ENCODE results near the gene RASSF1. TPM values are rescaled to one million over a fixed set of nuclear protein-coding genes. Genes with fewer than 3 reads are reported as not detected.

RASSF1 gene
- total RNA-seq, 1 donor from 2014 or later, result 26.5 TPM

- Mint-ChIP-seq H3K4me1 (ENCODE audit: low read depth, unreplicated experiment) (peaks cover 21% of the 10 kb centered on the region), H3K36me3 (ENCODE audit: low read depth, unreplicated experiment) (peaks cover 12% of the 10 kb centered on the region), H3K9me3 (ENCODE audit: unreplicated experiment) (no peaks in the 10 kb centered on the region), H3K27ac (ENCODE audit: unreplicated experiment) (peak overlapping the region; percentile 12), H3K4me3 (ENCODE audit: unreplicated experiment) (peak overlapping the region; percentile 45), H3K27me3 (ENCODE audit: low read depth, unreplicated experiment) (no peaks in the 10 kb centered on the region)
- Histone ChIP-seq H4K20me1 (ENCODE audit: insufficient read depth, low read length) (peaks cover 30% of the 10 kb centered on the region), H3K36me3 (ENCODE audit: insufficient read depth, low read length) (peaks cover 13% of the 10 kb centered on the region), H3K4me3 (ENCODE audit: insufficient read depth, low read depth, low read length) (no peak overlapping the region), H3K9me3 (ENCODE audit: insufficient read depth, low read depth, low read length) (no peaks in the 10 kb centered on the region), H3K4me1 (ENCODE audit: insufficient read depth, low read length) (peaks cover 24% of the 10 kb centered on the region), H2AFZ (ENCODE audit: low read depth, low read length) (no peak overlapping the region), H3K9ac (ENCODE audit: low read length) (no peak overlapping the region), H3K4me2 (ENCODE audit: low read length) (no peak overlapping the region), H3K79me2 (ENCODE audit: insufficient read depth, low read length) (peaks cover 52% of the 10 kb centered on the region), H3K27ac (ENCODE audit: low read depth, low read length) (no peak overlapping the region), H3K27me3 (ENCODE audit: insufficient read depth, low read length) (no peaks in the 10 kb centered on the region)
- DNase-seq (ENCODE audit: low read depth) (no peak), FAIRE-seq (no peak)
- TF ChIP-seq EZH2 (IDR thresholded peaks at IDR 0.05; ENCODE audit: insufficient read depth, low read length), result no peak
- no peak for TF ChIP-seq CTCF (IDR thresholded peaks at IDR 0.05; ENCODE audit: insufficient read depth, low read depth, low read length)
Measured at GRCh38 chr3:50323092-50323600, 17.5 kb downstream of the RASSF1 start.

- Mint-ChIP-seq H3K9me3 (ENCODE audit: unreplicated experiment) (no peaks in the 10 kb centered on the region), H3K36me3 (ENCODE audit: low read depth, unreplicated experiment) (peaks cover 13% of the 10 kb centered on the region), H3K4me3 (ENCODE audit: unreplicated experiment) (peak within 1 kb of the TSS; percentile 85), H3K4me1 (ENCODE audit: low read depth, unreplicated experiment) (peaks cover 21% of the 10 kb centered on the region), H3K27me3 (ENCODE audit: low read depth, unreplicated experiment) (no peaks in the 10 kb centered on the region), H3K27ac (ENCODE audit: unreplicated experiment) (peak within 1 kb of the TSS; percentile 98)
- Histone ChIP-seq H3K36me3 (ENCODE audit: insufficient read depth, low read length) (peaks cover 13% of the 10 kb centered on the region), H3K4me1 (ENCODE audit: insufficient read depth, low read length) (peaks cover 24% of the 10 kb centered on the region), H2AFZ (ENCODE audit: low read depth, low read length) (peak within 1 kb of the TSS; percentile 92), H3K9ac (ENCODE audit: low read length) (peak within 1 kb of the TSS; percentile 96), H3K9me3 (ENCODE audit: insufficient read depth, low read depth, low read length) (no peaks in the 10 kb centered on the region), H4K20me1 (ENCODE audit: insufficient read depth, low read length) (peaks cover 33% of the 10 kb centered on the region), H3K4me2 (ENCODE audit: low read length) (peak within 1 kb of the TSS; percentile 93), H3K4me3 (ENCODE audit: insufficient read depth, low read depth, low read length) (peak within 1 kb of the TSS; percentile 95), H3K79me2 (ENCODE audit: insufficient read depth, low read length) (peaks cover 53% of the 10 kb centered on the region), H3K27me3 (ENCODE audit: insufficient read depth, low read length) (no peaks in the 10 kb centered on the region), H3K27ac (ENCODE audit: low read depth, low read length) (peak within 1 kb of the TSS; percentile 100)
- TF ChIP-seq CTCF (IDR thresholded peaks at IDR 0.05; ENCODE audit: insufficient read depth, low read depth, low read length) (no peak), EZH2 (IDR thresholded peaks at IDR 0.05; ENCODE audit: insufficient read depth, low read length) (no peak)
- FAIRE-seq (no peak), DNase-seq (ENCODE audit: low read depth) (no peak)
Measured at GRCh38 chr3:50322386-50323091, 18.1 kb downstream of the RASSF1 start, which contains the start of gene HYAL2. TSS of gene HYAL2 (minus strand) at chr3:50322745. CDS start at chr3:50320489, 2,256 bp downstream.

- H3K4me3 Mint-ChIP-seq (ENCODE audit: unreplicated experiment), result peak overlapping the region; percentile 85
- H3K27ac Mint-ChIP-seq (ENCODE audit: unreplicated experiment), result no peak overlapping the region
- Histone ChIP-seq H3K36me3 (ENCODE audit: insufficient read depth, low read length) (peaks cover 13% of the 10 kb centered on the region), H3K27me3 (ENCODE audit: insufficient read depth, low read length) (no peaks in the 10 kb centered on the region), H2AFZ (ENCODE audit: low read depth, low read length) (peak overlapping the region; percentile 73), H4K20me1 (ENCODE audit: insufficient read depth, low read length) (peaks cover 35% of the 10 kb centered on the region), H3K9me3 (ENCODE audit: insufficient read depth, low read depth, low read length) (no peaks in the 10 kb centered on the region), H3K9ac (ENCODE audit: low read length) (peak overlapping the region; percentile 96), H3K4me1 (ENCODE audit: insufficient read depth, low read length) (peaks cover 24% of the 10 kb centered on the region), H3K4me3 (ENCODE audit: insufficient read depth, low read depth, low read length) (peak overlapping the region; percentile 95), H3K4me2 (ENCODE audit: low read length) (peak overlapping the region; percentile 93), H3K27ac (ENCODE audit: low read depth, low read length) (no peak overlapping the region), H3K79me2 (ENCODE audit: insufficient read depth, low read length) (peaks cover 48% of the 10 kb centered on the region)
- peaks cover 20% of the 10 kb centered on the region for H3K4me1 Mint-ChIP-seq (ENCODE audit: low read depth, unreplicated experiment)
- no peaks in the 10 kb centered on the region for H3K9me3 Mint-ChIP-seq (ENCODE audit: unreplicated experiment)
- TF ChIP-seq EZH2 (IDR thresholded peaks at IDR 0.05; ENCODE audit: insufficient read depth, low read length), result no peak
- DNase-seq (ENCODE audit: low read depth) (no peak), FAIRE-seq (no peak)
- no peaks in the 10 kb centered on the region for H3K27me3 Mint-ChIP-seq (ENCODE audit: low read depth, unreplicated experiment)
- H3K36me3 Mint-ChIP-seq (ENCODE audit: low read depth, unreplicated experiment), result peaks cover 13% of the 10 kb centered on the region
Measured at GRCh38 chr3:50322115-50322385, 18.6 kb downstream of the RASSF1 start.

Data from astrocyte (in vitro differentiated cells and primary cell).